K562 (cell line): Measurements from ENCODE around the gene HPCA. TPM values are rescaled to one million over a fixed set of nuclear protein-coding genes. Genes with fewer than 3 reads are reported as not detected.

Experiments
- ATAC-seq: fragments of 200-7000 bp; cut with Tn5 transposase; 3 replicates; pipeline ENCODE4 v1.9.1; 2020; ENCODE audit warnings: moderate library complexity
- BruUV-seq: library from RNA; stranded (reverse); fragments of 400-500 nt; replicated peaks from 2 replicates; lab custom pipeline; 2021; lab: Mats Ljungman, UMichigan
- CTCF ChIA-PET: fragments of 300-600 bp; formaldehyde crosslinking; extraction: SDS; loops from one replicate; lab custom pipeline; 2021; ENCODE audit warnings: low intra/inter-chr PET ratio; lab: Yijun Ruan, JAX
- POLR2A ChIA-PET: fragments of 300-600, 350-650 bp; sonication (Branson Sonifier 250); formaldehyde crosslinking; extraction: SDS; loops from one replicate; lab custom pipeline; 2021; ENCODE audit warnings: antibody characterized with exemption, inconsistent platforms; lab: Yijun Ruan, JAX
- DNase-seq, 4 experiments: peaks; one replicate each; pipeline versions ENCODE4 v3.0.0 to v3.0.0-alpha.2; 2011 to 2018; ENCODE audit warnings: low spot score in 3 of 4, mixed read lengths in 3 of 4; ENCODE audit errors: extremely low read depth in 1 of 4
- FAIRE-seq: peaks from 2 replicates; lab custom pipeline; 2011; peaks lifted over from hg19 to GRCh38; lab: Jason Lieb, UNC
- H2AFZ ChIP-seq: 2 replicates; pipeline ENCODE4 v1.6.0; 2011; ENCODE audit warnings: low read depth, low read length, control low read depth, inconsistent platforms
- H3K27ac ChIP-seq: fragments of 200-600 bp; 3 replicates; pipeline ENCODE4 v1.8.0; 2011; ENCODE audit warnings: low read depth, mild to moderate bottlenecking, control low read depth, inconsistent platforms, low read length, moderate library complexity, mixed read lengths; ENCODE audit errors: extremely low read depth
- H3K27me3 ChIP-seq, 2 experiments: fragments of 300-600 bp in 1 of 2; 2 replicates in 1 of 2; 3 replicates in 1 of 2; pipeline versions ENCODE4 v1.6.0 to v1.8.0; 2011; ENCODE audit warnings: inconsistent platforms in 2 of 2, low read length in 2 of 2, mild to moderate bottlenecking in 1 of 2, mixed read lengths in 1 of 2, moderate library complexity in 1 of 2; ENCODE audit not compliant: control insufficient read depth in 2 of 2, insufficient read depth in 2 of 2
- H3K36me3 ChIP-seq: fragments of 300-600 bp; 3 replicates; pipeline ENCODE4 v1.8.0; 2011; ENCODE audit warnings: mild to moderate bottlenecking, low read length, inconsistent platforms; ENCODE audit not compliant: control insufficient read depth, insufficient read depth
- H3K4me1 ChIP-seq, 2 experiments: fragments of 200-600 bp in 1 of 2; replicated peaks in 1 of 2; 2 replicates in 1 of 2; 3 replicates in 1 of 2; pipeline versions ENCODE4 v1.5.1 to v1.8.0; 2011; ENCODE audit warnings: inconsistent platforms in 2 of 2, low read length in 2 of 2, mild to moderate bottlenecking in 1 of 2, mixed read lengths in 1 of 2, moderate library complexity in 1 of 2; ENCODE audit not compliant: control insufficient read depth in 2 of 2, insufficient read depth in 2 of 2
- H3K4me2 ChIP-seq: 2 replicates; pipeline ENCODE4 v1.6.1; 2011; ENCODE audit warnings: low read length, control low read depth, inconsistent platforms, mixed read lengths; ENCODE audit not compliant: insufficient read depth
- H3K4me3 ChIP-seq: fragments of 200-600 bp; sonication (generic), shearing (Covaris generic); 2 replicates; pipeline ENCODE4 v1.5.1; 2016; ENCODE audit warnings: control low read depth, inconsistent platforms
- H3K79me2 ChIP-seq: fragments of 200-600 bp; 3 replicates; pipeline ENCODE4 v1.8.0; 2011; ENCODE audit warnings: low read length, inconsistent platforms; ENCODE audit not compliant: control insufficient read depth, insufficient read depth
- H3K9ac ChIP-seq, 2 experiments: 2 replicates each; pipeline versions ENCODE4 v1.6.0 to v1.6.1; 2011; ENCODE audit warnings: low read depth in 2 of 2, low read length in 2 of 2, control low read depth in 1 of 2, inconsistent platforms in 1 of 2, mild to moderate bottlenecking in 1 of 2, mixed read lengths in 1 of 2; ENCODE audit not compliant: insufficient read depth in 1 of 2
- H3K9me1 ChIP-seq: one replicate; pipeline ENCODE4 v1.6.0; 2011; ENCODE audit warnings: inconsistent platforms, mild to moderate bottlenecking, low read length, moderate library complexity; ENCODE audit not compliant: control insufficient read depth, insufficient read depth
- H3K9me3 ChIP-seq: replicated peaks from 2 replicates; pipeline ENCODE4 v1.5.1; 2011; ENCODE audit warnings: low read depth, low read length, inconsistent platforms; ENCODE audit not compliant: control insufficient read depth, insufficient read depth
- H4K20me1 ChIP-seq: replicated peaks from 2 replicates; pipeline ENCODE4 v1.6.1; 2011; ENCODE audit warnings: low read length, inconsistent platforms, mixed read lengths; ENCODE audit not compliant: control insufficient read depth, insufficient read depth
- ATF6 ChIP-seq: sonication (generic); formaldehyde crosslinking; IDR thresholded peaks from 2 replicates; pipeline ENCODE4 v1.4.0; 2020; ENCODE audit warnings: mild to moderate bottlenecking, missing genetic modification reagents
- CHAMP1 ChIP-seq: fragments of 450-650 bp; IDR thresholded peaks from 2 replicates; pipeline ENCODE4 v1.6.1; 2016; ENCODE audit warnings: mild to moderate bottlenecking
- DNMT1 ChIP-seq: fragments of 450-650 bp; IDR thresholded peaks from 2 replicates; pipeline ENCODE4 v1.6.1; 2016; ENCODE audit warnings: antibody characterized with exemption, mild to moderate bottlenecking
- E2F4 ChIP-seq: sonication (generic); formaldehyde crosslinking; IDR thresholded peaks from 2 replicates; pipeline ENCODE4 v1.8.0; 2022; ENCODE audit warnings: mild to moderate bottlenecking, low read depth, missing genetic modification reagents
- ETV5 ChIP-seq: sonication (generic); formaldehyde crosslinking; IDR thresholded peaks from 2 replicates; pipeline ENCODE4 v1.4.0; 2020; ENCODE audit warnings: low read depth, mild to moderate bottlenecking, missing genetic modification reagents
- HOMEZ ChIP-seq: fragments of 250-450 bp; sonication (Bioruptor Pico); IDR thresholded peaks from 2 replicates; pipeline ENCODE4 v1.4.0; 2020; ENCODE audit warnings: mild to moderate bottlenecking, moderate library complexity
- RFX1 ChIP-seq: fragments of 450-650 bp; IDR thresholded peaks from 2 replicates; pipeline ENCODE4 v1.6.1; 2016; ENCODE audit warnings: mild to moderate bottlenecking, moderate library complexity
- SETDB1 ChIP-seq: IDR thresholded peaks from one replicate; pipeline ENCODE4 v1.6.1; 2012; ENCODE audit warnings: low read length, control low read depth, inconsistent platforms
- ZNF212 ChIP-seq: fragments of 450-650 bp; formaldehyde crosslinking; IDR thresholded peaks from 2 replicates; pipeline ENCODE4 v1.4.0; 2020; ENCODE audit warnings: mild to moderate bottlenecking
- WGBS: fragments of 100-300 bp; shearing (Covaris generic); methylation state at CpG from one replicate; pipeline ENCODE4 v1.1.6; 2016; ENCODE audit warnings: low coverage, mixed read lengths; ENCODE audit not compliant: insufficient coverage; ENCODE audit errors: missing lambda C conversion rate; 5-methylcytosine and 5-hydroxymethylcytosine counted together
- in situ Hi-C: fragments of 300-500 bp; cut with MboI; formaldehyde crosslinking; loops from 4 replicates; pipeline ENCODE4 v1.15.0; 2018; ENCODE audit warnings: inconsistent platforms, mixed read lengths
- intact Hi-C: fragments of 100-400 bp; cut with micrococcal nuclease; formaldehyde crosslinking; loops from 2 replicates; pipeline ENCODE4 v1.14.2; 2022
- polyA plus RNA-seq, 8 experiments: library from polyadenylated mRNA; depleted of rRNA in 4 of 8; stranded (reverse) in 5 of 8; unstranded in 3 of 8; fragments of >200 nt; fragmentation: Nextera tagmentation in 2 of 8; fragmentation: Illumina TruSeq in 1 of 8; extraction: Ambion mirVana in 2 of 8; extraction: Trizol in 1 of 8; gene quantifications; 2 replicates each; pipeline versions ENCODE4 v1.2.1 to v1.2.3, GENCODE V29; 2011 to 2014; ENCODE audit warnings: inconsistent platforms in 1 of 8, missing spikeins in 1 of 8
- total RNA-seq, 7 experiments: library from RNA; depleted of rRNA in 6 of 7; stranded (reverse); fragments of >200 nt in 6 of 7; fragmentation: Illumina TruSeq in 2 of 7; extraction: Trizol in 2 of 7; gene quantifications; 2 replicates each; pipeline versions ENCODE4 v1.2.1 to v1.2.3, GENCODE V29; 2011 to 2021; ENCODE audit warnings: low replicate concordance in 1 of 7

HPCA gene
- total and polyA plus RNA-seq, 9 of the 15 experiments (the other 6 are each of a cell fraction or from before 2014, with no cell fraction given): not detected

GRCh38 chr1:32871364-32872191 is 14.7 kb upstream of the HPCA start (continued):
- no peak for TF ChIP-seq RFX1
- no peak for TF ChIP-seq SETDB1

- no TSS peak for BruUV-seq
- WGBS: 26% methylated on average over 7 of the region's 7 CpGs
- peaks cover 7 to 21% of the 10 kb centered on the region in 2 experiments; a peak in 4 of 5 replicates for H3K4me1 ChIP-seq
- no peak for FAIRE-seq
- H3K27me3 ChIP-seq: peaks cover 4 to 24% of the 10 kb centered on the region in 2 experiments; a peak in 3 of 5 replicates
- H2AFZ ChIP-seq: no peak overlapping the region
- no peak overlapping the region for H3K4me3 ChIP-seq
- no peaks in the 10 kb centered on the region for H3K9me1 ChIP-seq
- H4K20me1 ChIP-seq: peaks cover 14% of the 10 kb centered on the region
- CTCF ChIA-PET: interaction anchor here (0.5 to 2.9 kb wide), 6 partner anchors 14 to 856 kb away, joined by 3 to 26 read pairs (median 5); partner anchors contain the start of gene HPCA
- H3K9ac ChIP-seq: peak overlapping the region in 1 of 2 experiments; percentile 22; a peak in 1 of 4 replicates
- no peaks in the 10 kb centered on the region for H3K9me3 ChIP-seq
- ATAC-seq: no peak
- no peak overlapping the region for H3K4me2 ChIP-seq
- intact Hi-C loops (loop anchor here (1.0 to 5.0 kb wide), 4 partner anchors 100 to 470 kb away; no protein-coding TSS in a partner anchor), in situ Hi-C loops (loop anchor here (5.0 kb wide), 1 partner anchor 350 kb away; no protein-coding TSS in a partner anchor)
- H3K36me3 ChIP-seq: no peaks in the 10 kb centered on the region
- POLR2A ChIA-PET: interaction anchor here (0.6 to 1.3 kb wide), 3 partner anchors 10 to 34 kb away, joined by 3 read pairs; no protein-coding TSS in a partner anchor
- no peak overlapping the region for H3K27ac ChIP-seq
- peak in 1 of 4 experiments; percentile 14 for DNase-seq
- no peaks in the 10 kb centered on the region for H3K79me2 ChIP-seq
- TF ChIP-seq ATF6: no peak
- no peak for TF ChIP-seq HOMEZ (CRISPR knock-in tag)
- TF ChIP-seq ZNF212 (CRISPR knock-in tag): no peak
- TF ChIP-seq ETV5 (CRISPR knock-in tag): no peak
- TF ChIP-seq DNMT1: no peak
- TF ChIP-seq CHAMP1: no peak
- TF ChIP-seq E2F4 (CRISPR knock-in tag): no peak
Observed at GRCh38 chr1:32872192-32872460, 14.2 kb upstream of the HPCA start.
